Lower leg skin (tissue), 3 donors: Measurements from ENCODE around the gene CCDC85C.

Experiments
- POLR2A ChIP-seq, 2 donors: fragments of 450-650 bp; IDR thresholded peaks; one replicate each; pipeline ENCODE4 v1.6.1; 2016 to 2017; ENCODE audit warnings: antibody characterized with exemption in 2 of 2, mild to moderate bottlenecking in 1 of 2, moderate library complexity in 1 of 2
- TF ChIP-seq, protein P1 (sequence below), 3 donors: fragments of 450-650 bp; IDR thresholded peaks; one replicate each; pipeline ENCODE4 v1.5.1; 2016; ENCODE audit warnings: antibody characterized with exemption in 3 of 3, mild to moderate bottlenecking in 3 of 3, moderate library complexity in 2 of 3

DNA sequence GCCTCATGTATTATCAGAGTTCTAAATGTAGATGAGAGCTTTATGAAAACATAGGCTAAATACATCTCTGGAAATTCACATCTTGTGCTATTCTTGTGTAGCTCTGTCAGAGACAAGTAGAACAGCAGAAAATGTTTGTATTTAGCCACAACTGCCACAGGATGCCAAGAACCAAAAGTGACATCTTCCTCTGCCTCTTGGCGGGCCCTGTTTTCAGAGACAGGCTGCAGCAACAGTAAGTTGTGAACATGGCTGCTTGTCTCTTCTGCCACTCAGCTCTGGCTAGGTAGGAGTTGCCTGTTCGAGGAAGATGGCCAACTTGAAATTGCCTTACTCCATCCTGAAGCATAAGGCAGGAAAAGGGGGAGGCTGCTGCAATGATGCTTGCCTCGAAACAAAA, 153.7 kb downstream of the CCDC85C start:
- TF ChIP-seq POLR2A (IDR thresholded peaks at IDR 0.05), result no peak
- TF ChIP-seq, protein P1, sequence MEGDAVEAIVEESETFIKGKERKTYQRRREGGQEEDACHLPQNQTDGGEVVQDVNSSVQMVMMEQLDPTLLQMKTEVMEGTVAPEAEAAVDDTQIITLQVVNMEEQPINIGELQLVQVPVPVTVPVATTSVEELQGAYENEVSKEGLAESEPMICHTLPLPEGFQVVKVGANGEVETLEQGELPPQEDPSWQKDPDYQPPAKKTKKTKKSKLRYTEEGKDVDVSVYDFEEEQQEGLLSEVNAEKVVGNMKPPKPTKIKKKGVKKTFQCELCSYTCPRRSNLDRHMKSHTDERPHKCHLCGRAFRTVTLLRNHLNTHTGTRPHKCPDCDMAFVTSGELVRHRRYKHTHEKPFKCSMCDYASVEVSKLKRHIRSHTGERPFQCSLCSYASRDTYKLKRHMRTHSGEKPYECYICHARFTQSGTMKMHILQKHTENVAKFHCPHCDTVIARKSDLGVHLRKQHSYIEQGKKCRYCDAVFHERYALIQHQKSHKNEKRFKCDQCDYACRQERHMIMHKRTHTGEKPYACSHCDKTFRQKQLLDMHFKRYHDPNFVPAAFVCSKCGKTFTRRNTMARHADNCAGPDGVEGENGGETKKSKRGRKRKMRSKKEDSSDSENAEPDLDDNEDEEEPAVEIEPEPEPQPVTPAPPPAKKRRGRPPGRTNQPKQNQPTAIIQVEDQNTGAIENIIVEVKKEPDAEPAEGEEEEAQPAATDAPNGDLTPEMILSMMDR (IDR thresholded peaks at IDR 0.05), result no peak
